Non-pigmented ciliary epithelial cell (primary cell): ENCODE results near the gene CYSRT1.

ENCODE experiments used
- DNase-seq: peaks from one replicate; pipeline ENCODE4 v3.0.0-alpha.2; 2010; ENCODE audit warnings: low read depth

The CYSRT1 gene

DNA sequence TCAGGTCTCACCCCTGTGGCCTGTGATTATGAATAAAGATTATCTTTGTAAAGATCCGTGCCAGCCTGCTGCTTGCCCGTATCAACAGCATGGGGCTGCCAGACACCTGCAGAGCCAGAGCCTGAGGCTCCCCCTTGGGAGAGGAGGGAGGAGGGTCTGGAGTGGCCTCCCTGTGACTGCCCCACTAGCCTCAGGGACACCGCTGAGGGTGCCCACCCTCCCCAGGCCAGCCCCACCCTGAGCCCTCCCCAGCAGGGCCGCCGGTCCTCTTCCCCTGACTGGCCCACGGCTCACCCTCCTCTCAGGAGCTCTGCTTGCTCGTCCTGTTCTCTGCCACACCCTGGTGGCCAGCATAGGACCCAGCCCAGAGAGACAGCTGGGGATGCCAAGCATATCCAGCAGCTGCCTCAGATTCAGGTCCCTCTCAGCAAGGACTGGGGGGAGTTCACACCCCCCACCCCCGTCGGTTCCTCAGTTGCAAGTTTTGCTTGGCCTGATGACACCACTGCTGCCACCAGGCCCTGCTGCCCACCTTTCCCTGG, 34.6 kb upstream of the CYSRT1 start:
- no peak for DNase-seq

DNA sequence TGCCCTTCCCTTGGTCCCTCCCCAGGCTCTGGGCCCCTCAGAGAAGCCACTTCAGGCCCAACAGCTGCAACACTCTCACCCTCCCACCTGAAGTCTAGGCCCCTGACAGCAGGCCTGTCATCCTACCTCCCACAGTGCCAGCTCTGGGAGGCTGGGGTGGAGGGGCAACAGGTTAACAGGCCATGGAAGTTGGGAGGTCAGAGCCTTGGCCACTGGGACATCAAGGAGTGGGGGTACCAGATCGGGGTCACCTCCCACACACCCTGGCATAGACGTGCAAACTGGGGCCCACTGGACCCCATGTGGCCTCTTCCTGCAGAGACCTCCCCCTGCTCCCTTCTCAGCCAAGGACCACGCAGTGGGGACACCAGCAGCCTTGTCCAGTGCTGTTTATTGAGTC, 33.7 kb upstream of the CYSRT1 start:
- no peak for DNase-seq

DNA sequence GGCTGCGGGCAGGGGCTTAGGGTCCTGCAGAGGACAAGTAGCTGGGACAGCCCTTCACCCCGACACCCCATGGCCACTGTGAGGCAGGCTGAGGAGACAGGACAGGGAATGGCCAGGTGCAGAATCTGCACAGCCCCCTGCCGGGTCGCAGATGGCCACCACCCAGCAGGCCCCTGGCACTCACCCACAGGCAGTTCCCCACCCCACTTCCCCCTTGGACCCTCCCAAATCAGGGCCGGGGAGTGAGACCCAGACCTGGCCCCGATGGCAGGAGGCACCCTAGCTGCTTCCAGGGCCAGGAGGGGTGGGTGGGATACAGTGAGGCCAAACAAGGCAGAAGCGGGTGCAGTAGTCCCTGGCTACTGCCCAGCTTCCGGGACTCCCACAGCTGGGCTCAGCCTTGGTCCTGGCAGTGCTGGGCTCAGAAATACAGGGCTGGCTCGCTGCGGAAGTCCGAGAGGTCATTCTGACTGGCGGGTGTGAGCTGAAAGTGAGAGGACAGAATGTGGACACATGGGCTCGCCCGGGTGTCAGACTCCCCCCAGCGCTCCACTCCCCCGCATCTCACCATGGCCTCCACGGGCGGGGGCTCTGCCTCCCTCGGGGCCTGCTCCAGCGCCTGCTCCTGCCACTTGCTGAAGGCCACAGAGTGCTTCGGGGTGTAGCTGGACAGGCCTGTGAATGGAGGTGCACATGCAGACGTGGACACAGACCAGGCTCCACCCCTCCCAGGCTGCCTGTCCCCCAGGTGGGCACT, 33.1 kb upstream of the CYSRT1 start:
- DNase-seq = no peak

DNA sequence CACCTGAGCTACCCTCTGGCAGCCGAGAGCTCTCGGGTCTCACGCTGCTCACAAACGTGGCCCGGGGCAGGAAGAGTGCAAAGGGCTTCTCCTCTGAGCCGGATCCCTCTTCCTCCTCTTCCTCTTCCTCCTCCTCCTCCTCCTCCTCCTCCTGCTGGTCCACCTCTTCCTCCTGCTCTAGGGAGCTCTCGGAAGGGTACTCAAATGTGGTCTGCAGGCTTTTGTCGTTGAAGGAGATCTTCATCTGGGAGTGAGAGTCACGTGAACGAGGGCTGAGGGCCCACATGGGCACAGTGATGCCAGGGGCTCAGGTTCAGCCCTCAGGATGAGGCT, 32.6 kb upstream of the CYSRT1 start:
- no peak for DNase-seq

DNA sequence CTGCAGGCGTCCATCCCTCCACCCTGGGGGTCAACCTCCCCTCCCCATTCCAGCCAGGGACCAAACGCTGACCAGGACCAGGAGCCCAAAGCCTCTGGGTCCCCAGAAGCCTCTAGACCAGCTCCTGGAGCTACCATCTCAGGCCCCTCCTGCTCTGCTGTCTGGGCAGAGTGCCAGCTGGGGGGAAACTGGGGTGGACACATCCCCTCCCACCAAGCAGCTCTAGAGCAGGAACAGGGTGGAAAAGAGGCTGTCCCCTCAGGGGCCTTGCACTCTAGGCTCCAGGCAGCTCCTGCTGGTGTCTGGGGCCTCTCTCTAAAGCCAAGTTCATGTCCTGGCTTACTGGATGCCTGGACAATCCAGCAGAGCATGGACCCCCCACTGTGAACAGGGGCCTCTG, 32.1 kb upstream of the CYSRT1 start:
- no peak for DNase-seq

DNA sequence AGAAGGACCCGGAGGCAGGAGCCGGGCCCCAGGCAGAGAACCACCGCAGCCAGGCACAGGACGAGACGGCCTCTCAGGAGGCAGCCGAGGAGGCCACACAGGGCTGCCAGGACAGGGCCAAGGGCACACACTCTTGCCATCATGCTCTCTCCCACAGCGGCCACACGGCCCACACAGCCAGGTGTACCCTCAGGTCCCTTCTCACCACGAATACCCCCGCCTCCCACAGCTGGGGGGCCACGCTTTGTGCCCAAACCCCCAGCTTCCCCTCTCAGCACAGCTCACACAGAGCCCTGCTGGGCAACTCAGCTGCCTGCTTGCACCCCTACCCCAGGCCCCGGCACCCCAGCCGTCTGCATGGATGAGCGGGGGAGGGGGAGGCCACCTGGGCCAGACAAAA, 31.2 kb upstream of the CYSRT1 start:
- no peak for DNase-seq

DNA sequence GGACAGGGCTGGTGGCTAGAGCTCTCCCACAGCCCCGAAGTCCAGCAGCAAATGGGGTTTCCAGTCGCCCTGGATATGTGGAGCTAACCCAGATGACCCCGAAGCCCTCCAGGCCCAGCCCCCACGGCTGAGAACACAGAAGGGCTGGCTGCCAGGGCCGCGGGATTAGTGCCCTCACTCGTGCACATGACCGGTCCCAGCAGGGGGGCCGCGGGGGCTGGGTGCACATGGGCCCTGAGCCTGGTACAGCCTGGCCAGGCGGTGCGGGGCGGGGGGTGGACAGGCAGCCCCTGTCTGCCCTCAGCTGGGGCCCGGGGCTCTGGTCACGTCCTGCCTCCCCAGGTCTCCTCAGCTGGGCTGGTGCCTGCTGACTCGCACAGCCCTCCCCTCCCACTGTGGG, 30.6 kb upstream of the CYSRT1 start:
- no peak for DNase-seq

DNA sequence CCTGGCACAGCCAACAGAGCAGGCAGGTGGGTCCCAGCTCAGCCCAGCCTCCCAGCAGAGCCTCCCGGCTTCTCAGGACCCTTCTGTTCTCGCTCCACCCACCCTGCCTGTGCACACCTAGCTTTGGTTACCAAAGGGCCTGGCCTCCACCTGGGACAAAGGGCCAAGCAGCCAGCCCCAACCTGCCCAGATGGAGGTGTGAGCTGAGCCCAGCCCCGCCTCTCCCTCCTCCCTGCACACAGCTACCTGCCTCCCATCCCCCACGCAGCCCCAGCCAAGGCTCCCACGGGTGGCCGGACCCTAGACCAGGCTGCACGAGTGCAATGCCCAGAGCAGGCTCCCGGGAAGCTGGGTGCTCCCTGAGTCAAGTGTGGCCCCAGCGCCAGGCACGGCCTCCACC, 30.1 kb upstream of the CYSRT1 start:
- DNase-seq = no peak

DNA sequence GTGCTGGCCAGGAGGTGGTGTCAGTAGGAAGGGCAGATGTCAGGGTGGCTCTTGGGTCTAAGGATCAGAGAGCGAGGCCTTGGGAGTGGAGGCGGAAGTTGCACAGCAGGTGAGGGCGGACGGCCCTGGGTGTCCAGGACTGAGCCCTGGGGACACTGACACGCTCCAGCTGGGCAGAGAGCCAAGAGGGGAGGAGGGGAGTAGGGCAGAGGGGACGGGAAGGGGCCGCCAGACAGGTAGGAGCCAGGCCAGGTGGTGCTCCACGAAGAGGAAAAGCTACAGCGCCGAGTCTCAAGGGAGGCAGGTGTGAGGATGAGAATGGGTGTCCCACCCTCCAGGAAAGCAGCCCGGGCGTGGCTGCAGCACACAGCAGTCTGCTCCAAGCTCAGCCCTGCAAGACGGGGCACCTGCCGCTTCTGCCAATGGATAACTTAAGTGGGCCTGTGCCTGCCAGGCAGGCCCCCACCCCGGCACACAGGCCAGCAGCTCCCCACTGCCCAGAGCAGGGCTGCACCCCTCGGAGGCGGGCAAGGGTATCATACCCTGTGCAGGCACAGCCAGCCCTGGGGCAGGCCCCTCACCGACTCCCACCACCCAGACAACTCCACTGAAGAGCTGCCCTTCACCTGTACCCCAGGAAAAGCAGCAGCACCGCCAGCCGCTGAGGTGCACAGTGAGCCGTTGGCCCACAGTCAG, 29.3 kb upstream of the CYSRT1 start:
- DNase-seq = no peak

DNA sequence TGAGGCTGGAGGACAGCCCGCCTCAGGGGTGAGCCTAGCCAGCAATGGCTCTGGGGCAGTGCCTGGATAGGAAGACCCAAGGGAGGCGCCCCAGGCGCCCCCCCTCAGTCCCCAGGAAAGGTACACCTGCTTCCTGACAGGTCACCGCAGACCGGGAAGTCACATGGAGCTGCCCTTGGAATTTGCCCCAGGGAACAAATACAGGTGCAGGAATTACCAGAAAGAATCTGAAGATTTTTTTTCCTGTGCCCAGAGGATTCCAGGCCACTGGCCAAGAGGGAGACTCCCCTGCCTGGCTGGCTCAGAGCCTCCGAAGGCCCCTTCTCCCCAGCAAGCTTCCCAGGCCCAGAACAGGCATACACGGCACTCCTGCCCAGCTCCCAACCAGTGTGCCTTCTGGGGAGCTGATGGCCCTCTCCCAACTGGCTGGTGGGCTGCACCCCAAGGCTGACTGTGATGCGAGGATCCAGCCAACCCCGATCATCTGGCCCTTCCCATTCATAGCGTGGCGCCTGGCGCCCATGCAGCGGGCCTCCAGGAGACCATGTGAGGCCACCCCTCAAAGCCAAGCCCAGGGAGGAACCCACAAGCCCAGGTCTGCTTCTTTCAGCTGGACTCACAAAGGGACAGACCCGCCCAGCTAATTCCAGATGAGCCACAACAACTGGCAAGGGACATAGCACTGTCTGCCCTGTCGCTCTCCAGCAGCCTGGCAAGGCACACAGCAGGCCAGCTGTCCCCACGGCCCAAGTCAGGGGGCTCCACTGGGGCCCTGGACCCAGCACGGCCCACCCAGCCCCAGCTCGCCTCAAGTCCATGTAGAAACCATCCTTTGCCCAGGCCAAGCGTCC, 26.7 kb upstream of the CYSRT1 start:
- DNase-seq = no peak

DNA sequence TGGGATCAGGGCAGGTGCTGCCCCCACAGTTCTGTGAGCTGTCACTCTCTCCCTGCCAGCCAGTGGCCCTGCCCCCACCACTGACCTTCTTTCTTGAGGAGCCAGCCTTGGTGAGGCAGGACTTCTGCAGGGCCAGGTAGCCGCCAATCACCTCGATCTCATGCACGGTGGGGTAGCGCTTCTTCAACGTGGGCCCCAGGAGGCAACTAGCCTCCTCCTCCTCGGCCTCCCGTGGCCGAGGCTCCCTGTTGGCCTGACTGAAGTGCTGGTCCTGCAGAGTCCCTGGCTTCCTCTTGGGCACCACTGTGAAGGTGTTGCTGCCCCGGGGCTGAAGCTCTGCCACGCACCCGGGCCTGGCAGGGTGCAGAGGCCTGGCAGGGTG, 26.1 kb upstream of the CYSRT1 start:
- DNase-seq = no peak

DNA sequence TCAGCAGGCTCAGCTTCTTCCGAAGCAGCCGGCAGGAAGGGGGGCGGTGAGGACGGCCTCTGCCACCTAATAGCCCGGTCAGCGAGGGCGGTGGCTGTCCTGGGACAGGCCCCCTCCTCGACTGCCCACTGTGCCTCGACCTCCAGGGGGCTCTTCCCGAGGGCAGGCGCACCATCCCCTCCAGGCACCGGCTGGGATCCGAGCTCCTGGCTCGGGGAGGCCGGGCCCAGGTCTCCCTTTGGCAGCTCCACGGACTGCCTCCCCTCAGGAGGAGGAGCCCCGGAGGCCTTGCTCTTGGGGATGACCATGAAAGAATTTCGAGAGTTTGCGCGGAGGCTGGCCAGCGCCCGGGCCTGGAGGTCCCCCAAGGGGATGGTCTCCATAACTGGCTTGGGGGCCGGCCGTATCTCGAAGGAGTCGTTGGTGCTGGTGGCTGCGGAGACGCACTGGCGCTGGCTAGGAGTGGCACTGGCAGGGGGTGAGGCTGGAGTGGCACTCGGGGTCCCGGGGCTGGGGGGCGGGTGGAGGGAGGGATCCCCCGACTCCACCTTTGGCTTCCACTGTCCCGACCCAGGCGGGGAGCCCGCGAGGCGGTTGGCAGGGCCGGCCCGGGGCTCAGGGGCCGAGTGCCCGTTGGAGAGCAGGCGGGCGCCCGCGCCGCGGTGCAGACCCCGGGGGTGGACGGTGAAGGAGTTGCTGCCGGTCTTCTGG, 25.4 kb upstream of the CYSRT1 start:
- no peak for DNase-seq

DNA sequence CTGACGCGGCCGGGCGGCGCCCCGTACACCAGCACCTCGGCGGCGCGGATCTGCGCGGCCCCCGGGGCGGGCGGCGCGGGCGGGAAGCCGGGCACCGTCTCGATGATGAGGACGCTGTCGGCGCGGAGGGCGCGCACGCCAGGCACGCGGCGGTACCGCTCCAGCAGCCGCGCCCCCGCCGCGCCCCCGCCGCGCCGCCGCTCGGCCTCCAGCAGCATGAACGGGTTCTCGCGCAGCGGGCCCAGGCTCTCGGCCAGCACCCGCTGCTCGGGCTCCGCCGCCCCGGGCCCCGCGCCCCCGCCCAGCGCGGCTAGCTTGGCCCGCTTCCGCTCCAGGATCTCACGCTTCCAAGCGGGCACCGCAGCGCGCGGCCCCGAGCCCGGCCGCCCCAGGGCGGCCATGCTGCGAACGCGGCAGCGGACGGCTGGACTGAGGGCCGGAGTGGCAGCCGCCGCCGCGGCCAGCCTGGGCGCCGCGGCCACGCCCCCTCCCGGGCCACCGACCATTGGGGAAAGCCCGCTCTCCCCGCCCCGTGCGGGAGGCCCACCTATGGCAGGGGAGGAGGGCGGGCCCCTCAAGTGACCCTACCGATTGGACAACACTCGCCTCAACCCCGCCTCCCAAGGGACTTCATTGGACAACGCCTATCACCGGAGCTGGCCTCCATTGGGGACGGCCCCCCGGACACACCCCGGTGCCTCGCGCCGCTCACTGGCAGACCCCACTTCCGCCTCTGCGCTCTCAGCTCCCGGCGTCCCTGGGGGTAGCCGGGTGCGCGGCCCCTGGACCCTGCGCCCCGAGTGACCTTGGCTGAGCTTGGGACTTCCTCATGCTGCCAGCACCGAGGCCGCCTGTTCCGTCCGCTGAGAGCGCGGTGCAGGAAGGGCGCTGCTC, 24.4 kb upstream of the CYSRT1 start, which contains the start of gene TPRN:
Gene TPRN (minus strand): TSS at position 431 of the 894 bp plus-strand sequence. CDS start 30 bp downstream, at position 401.
- DNase-seq = peak; percentile 90

DNA sequence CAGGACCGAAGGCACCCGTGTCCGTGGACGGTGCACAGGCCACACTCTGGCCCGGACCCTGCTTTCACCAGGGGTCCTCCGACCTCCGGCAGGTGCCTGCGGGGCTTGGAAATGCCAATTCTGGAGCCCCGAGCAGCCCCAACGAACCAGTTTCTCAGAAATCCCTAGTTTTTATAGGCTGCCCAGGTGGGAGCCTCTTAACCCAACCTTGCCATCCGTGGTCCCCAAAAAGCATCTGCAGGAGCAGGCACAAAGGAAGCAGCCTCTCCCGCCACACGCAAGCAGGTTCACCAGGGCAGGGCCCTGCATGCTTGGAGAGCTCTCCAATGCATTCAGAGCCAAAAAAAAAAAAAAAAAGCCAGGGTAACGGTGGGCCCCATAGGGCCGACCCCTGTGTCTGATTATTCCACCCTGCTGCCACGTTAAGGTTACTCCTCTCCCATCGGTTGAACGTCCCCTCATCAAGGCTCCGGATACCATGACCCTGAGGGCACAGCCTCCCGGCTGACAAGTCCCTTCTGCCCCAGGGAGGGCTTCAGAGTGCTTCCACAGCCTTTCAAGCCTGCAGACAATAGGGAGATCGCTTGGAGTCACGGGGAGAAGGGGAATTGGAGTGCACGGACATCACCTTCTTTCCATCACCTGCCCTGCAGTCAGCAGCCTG, 23.6 kb upstream of the CYSRT1 start:
- no peak for DNase-seq

DNA sequence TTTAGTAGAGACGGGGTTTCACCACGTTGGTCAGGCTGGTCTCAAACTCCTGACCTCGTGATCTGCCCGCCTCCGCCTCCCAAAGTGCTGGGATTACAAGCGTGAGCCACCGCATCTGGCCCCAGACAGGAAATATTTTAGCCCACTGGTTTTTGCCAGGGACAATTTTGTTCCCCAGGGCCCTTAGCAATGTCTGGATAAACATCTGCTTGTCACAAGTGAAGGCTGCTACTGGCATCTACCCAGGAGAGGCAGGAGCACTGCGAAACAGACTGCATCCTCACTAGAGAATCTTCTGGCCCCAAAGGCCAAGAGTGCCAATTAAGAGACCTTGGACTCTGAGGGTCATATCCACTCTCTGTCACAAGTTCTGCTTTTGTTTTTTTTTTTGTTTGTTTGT, 22.0 kb upstream of the CYSRT1 start:
- no peak for DNase-seq

DNA sequence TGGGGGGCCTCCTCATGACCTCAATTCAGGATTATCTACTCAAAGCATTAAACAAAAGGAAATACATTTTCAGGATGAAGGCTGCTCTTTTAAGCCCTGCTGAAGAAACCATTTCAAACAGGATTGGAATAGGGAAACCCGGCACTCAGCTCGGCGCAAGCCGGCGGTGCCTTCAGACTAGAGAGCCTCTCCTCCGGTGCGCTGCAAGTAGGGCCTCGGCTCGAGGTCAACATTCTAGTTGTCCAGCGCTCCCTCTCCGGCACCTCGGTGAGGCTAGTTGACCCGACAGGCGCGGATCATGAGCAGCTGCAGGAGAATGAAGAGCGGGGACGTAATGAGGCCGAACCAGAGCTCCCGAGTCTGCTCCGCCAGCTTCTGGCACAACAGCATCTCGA, 20.2 kb upstream of the CYSRT1 start:
- no peak for DNase-seq

DNA sequence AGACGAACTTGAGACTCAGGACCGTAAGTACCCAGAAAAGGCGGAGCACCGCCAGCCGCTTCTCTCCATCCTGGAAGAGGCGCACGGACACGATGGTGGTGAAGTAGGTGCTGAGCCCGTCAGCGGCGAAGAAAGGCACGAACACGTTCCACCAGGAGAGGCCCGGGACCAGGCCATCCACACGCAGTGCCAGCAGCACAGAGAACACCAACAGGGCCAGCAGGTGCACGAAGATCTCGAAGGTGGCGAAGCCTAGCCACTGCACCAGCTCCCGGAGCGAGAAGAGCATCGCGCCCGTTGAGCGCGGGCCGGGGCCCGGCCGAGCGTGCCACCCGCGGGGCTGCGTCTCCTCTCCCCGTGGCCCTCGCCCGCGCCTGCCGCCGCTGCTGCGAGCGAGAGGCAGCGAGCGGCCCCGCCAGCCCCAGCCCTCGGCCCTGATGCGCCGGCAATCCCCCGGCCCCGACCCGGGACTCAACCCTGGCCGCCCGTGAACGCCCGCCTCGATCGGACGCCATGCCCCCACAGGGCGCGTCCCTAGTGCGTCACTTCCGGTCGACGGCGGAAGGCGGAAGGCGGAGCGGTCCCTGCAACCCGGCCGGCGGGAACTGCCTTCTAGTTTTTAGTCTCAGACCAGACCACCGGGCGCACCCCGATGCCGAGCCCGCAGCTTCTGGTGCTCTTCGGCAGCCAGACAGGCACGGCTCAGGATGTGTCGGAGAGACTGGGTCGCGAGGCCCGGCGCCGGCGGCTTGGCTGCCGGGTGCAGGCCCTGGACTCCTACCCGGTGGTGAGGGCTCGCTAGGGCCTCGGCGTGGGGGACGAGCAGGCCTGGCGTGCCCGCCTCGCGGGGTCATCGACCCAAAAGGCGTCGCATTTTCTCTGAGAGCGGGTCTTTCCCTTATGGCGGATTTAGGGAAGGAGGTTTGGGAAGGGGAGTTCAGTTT, 19.6 kb upstream of the CYSRT1 start, which contains the start of the genes NDOR1 and TMEM203:
Gene NDOR1 (plus strand): TSS at position 575 of the 944 bp plus-strand sequence. CDS start 78 bp downstream, at position 653.
Gene TMEM203 (minus strand): TSS at position 523 of the 944 bp plus-strand sequence. CDS start 234 bp downstream, at position 289.
- no peak for DNase-seq

DNA sequence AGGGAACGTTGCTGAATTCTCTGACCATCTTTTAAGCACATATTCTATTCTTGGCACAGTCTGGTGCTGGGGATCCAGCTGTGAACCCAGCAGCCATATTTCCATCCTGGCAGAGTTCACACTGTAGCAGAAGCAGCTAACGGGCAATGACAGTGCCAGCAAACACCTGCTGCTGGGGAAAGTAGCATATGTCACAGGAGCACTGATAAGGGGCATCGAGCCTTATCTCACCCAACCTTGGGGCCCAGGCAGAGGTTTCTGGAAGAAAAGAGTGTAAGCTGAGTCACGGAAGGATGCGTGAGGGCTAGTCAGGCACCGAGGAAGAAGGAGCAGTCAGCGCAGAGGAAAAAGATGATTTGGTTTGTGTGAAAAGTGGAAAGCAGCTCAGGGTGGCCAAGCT, 18.4 kb upstream of the CYSRT1 start:
- DNase-seq = no peak

DNA sequence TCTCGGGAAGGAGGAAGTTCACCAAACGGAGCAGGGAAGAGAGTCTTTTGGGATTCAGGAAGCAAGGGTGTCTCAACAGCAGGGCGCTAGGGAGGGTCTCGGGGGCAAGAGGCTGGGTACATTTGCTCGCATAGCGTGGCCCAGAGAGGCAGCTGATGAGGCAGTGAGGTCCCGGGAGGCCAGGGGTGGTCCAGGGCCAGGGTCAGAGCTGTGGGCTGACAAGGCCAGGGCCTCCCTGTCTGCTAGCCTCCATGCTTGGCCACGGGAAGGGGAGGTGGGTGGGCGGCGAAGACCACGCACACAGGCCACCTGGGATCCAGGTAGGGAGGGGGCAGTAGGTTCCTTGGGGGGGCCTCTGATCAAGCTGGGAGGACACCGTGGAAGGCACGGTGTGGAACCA, 13.4 kb upstream of the CYSRT1 start:
- no peak for DNase-seq
